RPMI8226 (cell line): ENCODE measurements around the gene DUS1L.
"Not testable (repeated sequence)": the region's sequence is repeated elsewhere in the genome, so short reads cannot be mapped to it uniquely, and the experiment has no call there.

Experiments
- DNase-seq: peaks from one replicate; pipeline ENCODE4 v3.0.0-alpha.2; 2015

The DUS1L gene

DNA sequence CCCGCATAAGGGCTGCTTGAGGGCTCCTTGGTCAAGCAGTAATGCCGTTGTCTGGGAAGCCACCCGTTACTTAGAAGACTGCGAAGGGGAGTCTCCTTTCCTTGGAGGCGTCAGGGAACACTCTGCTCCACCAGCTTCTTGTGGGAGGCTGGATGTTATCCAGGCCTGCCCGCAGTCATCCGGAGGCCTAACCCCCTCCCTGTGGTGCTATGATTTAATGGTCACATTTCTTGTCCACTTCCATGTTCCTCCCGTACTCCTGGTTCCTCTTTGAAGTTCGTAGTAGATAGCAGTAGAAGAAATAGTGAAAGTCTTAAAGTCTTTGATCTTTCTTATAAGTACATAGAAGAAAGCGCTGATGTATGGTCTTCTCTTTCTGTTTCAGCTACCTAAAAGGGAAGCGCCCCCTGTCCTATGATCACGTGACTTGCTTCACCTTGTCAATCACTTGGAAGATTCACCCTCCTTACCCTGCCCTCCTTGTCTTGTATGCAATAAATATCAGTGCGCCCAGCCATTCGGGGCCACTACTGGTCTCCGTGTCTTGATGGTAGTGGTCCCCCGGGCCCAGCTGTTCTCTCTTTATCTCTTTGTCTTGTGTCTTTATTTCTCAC, 26.7 kb downstream of the DUS1L start:
- not testable (repeated sequence) for DNase-seq

DNA sequence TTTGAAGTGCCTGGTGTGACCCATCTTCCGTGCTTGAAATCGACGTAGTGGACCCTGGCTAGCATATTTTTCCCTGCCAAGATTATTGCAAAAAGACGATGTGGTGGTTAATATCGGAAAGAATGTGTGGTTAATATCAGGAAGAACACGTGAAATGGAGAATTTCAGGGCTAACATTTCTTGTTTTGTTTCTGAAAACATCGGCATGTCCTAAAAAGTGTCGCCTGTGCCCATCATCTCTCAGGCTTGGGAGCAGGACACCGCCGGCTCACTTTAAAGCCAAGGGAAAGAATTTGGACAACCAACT, 27.8 kb downstream of the DUS1L start:
- no peak for DNase-seq

DNA sequence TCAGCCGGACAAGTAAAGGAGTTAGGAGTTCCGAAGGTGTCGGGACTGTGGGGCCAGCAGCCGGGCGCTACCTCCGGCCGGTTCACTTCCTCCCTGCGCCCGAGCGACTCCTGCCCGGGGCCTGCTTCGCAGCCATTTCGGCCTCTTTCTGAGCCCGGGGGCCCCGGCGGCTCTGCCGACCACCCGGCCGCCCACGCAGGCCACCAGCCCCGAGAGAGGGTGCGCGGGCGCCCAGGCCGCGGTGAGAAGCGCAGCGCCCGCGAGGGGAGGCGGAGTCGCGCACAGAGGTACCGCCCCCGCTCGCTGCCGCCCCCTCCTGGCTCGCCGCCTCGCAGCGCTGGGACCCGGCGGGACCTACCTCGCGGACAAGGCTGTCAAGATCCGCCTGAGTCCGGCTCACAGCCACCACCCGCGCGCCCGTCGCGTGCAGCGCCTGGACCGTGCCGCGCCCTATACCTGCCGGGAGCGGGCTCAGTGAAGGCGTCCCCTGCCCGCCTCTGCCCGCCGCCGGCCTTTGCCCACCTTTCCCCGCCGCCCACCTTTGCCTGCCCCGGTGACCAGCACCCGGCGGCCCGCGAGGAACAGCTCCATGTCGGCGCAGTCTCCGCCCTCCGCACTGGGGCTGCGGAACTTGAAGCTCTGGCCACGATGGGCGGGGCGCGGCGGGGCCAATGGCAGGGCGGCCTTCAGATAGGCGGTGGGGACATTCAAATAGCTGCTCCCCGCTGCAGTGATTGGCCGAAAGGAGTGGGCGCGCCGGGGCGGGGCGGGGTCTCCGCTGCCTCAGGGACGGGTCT, 28.3 kb downstream of the DUS1L start, which contains the start of gene DCXR:
DCXR (minus strand) TSS at position 606 of the 797 bp plus-strand sequence; CDS start at position 591, 15 bp downstream.
- DNase-seq: peak; percentile 97

DNA sequence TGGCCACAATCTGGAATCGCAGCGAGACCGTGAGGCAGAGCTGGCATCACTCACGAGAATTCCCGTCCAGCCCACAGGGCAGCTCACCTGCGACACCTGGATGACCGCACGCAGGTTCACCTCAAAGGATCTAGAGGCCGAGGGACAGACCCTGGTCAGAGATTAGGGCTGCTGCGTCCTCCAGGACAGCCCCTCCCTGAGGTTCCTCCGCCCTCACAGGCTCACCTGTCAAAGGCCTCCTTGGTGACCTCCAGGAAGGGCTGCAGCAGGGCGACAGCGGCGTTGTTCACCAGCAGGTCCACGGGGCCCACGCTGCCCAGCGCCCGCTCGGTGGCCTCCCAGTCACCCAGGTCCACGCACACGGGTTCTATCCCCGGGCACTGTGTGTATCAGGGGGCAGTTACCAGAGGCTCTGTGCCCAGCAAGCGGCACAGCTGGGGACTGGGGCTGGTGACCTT, 28.9 kb downstream of the DUS1L start:
- DNase-seq: no peak

DNA sequence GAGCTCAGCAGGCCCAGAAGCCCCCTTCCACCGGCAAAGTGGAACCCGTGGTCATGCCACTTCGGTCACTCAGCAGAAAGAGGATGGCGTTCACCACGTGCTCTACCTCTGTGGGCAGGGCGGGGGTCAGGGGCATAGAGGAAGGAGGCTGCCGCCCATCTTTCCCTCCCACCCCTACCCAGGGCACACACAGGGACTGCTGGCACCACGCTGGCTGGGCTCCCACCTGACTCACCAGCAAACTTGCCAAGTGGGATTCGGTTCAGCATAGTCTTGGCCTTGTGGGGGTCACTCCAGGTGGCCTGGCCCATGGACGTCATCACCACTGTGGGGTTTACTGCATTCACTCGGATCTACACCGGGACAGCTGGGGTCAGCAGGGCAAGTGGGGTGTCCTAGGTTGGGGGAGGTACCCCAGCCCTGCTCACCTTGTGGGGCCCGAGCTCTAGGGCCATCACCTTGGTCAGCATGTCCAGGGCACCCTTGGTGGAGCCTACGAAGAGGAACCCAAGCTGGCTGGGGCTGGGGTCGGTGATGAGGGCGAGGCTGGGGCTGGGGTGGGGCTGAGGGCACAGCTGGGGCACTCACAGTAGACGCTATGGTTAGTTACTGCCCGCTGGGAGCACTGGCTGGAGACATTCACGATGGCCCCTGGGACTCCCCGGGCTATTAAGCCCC, 29.5 kb downstream of the DUS1L start:
- no peak for DNase-seq

DNA sequence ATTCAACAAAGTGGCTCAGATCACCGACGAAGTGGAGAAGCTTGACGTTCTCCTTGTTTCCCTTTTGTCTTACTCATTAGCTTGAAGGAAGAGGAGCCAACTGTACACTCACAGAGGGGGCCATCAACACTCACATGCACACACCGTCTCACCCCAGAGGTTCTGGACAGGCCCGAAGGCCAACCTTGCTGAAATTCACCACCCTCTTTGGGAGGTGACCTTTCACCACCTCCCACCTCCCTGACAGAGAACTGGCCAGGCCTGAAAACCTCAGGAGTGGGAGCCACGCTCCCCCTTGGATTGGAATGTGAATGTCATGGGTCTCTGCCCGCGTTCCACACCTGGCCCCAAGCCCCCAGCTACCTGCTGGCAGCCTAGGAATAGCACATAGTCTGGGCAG, 30.1 kb downstream of the DUS1L start:
- no peak for DNase-seq

DNA sequence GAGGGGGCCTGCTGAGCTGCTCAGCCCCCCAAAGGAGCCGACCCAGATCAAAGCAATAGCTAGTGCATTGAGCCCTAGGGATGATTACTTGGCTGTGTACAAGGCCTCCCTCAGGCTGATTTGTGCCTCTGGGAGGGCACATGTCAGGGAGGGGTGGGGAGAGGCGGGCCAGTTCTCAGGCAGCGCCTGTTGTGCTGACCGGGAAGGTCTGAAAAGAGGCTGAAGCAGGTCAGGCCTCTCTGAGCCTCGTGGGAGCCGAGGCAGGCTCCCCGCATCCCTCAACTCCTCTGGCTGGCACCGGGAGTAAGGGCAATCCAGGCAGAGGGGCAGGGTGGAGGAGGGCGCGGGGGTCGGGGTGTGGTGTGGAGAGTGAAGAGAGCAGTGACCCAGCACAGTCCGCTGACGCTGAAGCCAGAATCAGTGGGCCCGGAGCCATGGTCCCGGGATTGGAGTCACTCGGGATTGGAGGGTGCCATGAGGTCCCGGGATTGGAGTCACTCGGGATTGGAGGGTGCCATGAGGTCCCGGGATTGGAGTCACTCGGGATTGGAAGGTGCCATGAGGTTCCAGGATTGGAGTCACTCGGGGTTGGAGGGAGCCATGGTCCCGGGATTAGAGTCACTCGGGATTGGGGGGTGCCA, 31.1 kb downstream of the DUS1L start:
- DNase-seq: no peak

DNA sequence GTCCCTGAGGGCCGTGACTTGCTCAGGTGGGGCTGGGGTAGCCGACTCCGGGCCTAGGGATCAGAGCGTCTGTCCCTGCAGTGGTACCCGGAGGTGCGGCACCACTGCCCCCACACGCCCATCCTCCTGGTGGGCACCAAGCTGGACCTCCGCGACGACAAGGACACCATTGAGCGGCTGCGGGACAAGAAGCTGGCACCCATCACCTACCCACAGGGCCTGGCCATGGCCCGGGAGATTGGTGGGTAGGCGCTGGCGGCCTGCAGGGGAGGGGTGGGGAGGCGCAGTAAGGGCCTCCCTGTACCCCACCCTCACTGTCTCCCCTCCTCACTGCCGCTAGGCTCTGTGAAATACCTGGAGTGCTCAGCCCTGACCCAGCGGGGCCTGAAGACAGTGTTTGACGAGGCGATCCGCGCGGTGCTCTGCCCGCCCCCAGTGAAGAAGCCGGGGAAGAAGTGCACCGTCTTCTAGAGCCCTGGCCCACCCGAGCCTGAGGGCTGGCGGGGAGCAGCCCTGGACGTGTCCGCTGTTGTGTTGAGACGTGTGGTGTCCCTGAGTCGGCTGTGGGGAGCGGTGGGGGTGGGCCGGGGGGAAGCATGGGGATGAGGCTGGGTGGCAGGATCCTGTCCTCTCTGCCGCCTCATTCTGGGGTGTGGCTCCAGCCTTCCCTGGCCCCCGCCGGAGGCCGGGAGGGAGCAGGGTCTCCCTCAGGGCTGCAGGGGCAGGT, 32.1 kb downstream of the DUS1L start:
- no peak for DNase-seq

DNA sequence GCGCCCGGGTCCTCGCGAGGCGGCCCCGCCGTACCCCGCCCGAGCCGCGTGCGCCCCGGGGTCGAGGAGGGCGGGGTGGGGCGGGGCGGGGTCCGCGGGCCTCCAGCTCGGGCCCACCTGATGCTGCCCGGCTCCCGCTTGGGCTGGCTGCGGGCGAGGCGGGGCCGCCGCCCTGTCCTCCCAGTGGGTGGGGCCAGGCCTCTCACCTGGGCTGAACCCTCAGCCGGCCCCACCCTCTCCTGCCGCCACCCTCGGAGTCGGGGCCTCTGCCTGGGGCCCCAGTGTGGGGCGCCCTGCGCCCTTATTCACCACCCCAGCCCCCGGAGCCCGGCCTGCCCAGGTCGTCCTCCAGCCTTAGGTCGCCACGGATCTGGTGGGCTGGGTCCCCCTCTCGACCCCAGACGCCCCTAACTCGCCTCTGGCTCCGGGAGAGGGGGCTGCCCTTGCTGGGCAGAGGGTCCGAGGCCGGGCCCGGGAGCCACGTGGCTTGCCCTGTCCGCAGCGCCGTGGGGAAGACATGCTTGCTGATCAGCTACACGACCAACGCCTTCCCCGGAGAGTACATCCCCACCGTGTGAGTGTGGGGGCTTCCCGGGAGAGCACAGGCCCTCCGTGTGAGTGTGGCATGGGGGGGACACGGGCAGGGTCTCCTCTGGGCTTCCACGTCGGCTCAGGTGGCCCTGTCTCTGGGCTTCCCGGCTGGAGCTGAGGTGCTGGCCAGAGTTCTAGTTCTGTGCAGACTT, 33.5 kb downstream of the DUS1L start:
- peak; percentile 89 for DNase-seq

DNA sequence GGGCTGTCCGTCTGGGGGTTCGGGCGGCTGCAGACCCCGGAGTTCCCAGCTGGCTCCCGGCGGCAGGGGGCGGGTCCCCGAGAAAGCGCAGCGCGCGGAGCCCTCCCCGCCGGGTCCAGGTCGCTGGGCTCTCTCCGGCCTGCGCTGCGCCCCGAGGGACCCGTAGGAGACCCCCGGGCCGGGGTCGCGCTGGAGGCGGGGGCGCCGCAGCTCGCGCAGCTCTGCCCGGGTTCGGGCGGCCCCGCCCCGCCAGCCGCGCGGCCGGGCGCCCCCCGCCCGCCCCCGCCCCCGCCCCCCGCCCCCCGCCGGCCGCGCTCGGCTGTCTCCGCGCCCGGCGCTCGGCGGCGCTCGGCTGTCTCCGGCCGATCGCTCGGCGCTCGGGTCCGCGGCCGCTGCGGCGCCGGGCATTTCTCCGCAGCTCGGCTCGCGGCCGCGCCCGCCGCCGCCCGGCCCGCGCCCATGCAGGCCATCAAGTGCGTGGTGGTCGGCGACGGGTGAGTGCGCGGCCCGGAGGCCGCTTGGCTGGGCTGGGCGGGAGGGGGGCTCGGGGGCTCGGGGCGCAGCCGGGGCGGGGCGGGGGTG, 34.2 kb downstream of the DUS1L start, which contains the start of gene RAC3:
RAC3 (plus strand) TSS at position 376 of the 582 bp plus-strand sequence; CDS start at position 460, 84 bp downstream.
- DNase-seq: peak; percentile 72

DNA sequence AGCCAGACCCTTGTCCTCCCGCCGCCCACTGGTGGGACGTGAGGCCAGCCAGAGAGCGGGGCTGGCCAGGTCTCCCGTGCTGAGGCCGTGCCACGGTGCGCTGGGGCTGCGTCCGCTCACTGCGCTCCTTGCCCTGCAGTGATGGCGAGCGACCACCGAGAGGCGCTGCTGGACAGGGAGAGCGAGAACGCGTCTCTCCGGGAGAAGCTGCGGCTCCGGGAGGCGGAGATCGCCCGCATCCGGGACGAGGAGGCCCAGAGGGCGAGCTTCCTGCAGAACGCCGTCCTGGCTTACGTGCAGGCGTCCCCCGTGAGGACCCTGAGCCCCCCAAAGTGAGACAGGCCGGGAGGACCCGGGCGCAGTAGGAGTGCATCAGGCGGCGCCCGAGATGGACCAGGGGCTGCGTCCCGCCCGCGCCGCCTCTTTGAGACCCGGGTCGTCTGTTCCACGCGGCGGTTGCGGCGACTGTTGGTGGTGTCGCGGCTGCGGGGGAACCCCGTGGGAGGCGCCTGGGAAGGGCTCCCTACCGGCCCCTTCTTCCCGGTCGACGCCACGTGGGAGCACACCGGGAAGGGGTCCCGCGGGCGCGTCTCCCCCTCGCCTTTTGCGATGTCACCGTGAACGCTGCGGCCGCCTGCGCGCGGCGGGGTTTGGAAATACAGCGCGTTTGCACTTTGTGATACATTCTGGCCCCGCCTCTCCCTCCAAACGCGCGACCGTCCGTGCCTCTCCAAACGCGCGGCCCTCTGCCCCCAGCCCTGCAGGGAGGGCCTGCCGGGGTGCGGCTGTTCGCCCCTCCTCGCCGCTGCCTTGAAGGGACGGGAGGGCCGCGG, 34.9 kb downstream of the DUS1L start:
- DNase-seq: peak; percentile 90

DNA sequence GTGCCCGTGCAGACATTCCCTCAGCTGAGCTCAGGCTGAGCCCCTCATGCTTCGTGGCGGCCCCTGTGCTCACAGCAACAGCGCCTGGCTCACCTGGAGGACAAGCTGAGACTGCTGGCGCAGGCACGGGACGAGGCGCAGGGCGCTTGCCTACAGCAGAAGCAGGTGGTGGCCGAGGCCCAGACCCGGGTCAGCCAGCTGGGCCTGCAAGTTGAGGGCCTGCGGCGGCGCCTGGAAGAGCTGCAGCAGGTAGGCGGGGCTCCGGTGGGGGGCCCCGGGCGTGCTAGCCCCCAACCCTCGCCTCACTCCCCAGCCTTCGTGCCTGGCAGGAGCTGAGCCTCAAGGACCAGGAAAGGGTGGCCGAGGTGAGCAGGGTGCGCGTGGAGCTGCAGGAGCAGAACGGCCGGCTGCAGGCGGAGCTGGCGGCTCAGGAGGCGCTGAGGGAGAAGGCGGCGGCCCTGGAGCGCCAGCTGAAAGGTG, 35.6 kb downstream of the DUS1L start:
- no peak for DNase-seq

DNA sequence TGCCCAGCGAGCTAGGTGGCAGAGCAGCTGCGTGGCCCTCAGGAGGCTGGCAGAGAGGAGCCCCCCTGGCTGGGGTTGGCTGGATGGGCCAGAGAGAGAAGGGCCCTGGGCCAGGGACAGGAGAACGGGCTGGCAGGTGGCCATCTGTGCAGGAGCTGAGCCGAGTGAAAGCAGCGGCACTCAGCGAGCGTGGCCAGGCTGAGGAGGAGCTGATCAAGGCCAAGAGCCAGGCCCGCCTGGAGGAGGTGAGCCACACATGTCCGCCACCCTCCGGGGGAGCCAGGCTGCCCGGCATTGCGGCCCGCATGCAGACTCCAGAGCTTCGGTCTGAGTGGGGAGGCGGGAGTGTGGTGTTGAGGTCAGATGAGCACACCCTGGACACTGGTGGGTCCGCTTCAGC, 36.2 kb downstream of the DUS1L start:
- DNase-seq: no peak

DNA sequence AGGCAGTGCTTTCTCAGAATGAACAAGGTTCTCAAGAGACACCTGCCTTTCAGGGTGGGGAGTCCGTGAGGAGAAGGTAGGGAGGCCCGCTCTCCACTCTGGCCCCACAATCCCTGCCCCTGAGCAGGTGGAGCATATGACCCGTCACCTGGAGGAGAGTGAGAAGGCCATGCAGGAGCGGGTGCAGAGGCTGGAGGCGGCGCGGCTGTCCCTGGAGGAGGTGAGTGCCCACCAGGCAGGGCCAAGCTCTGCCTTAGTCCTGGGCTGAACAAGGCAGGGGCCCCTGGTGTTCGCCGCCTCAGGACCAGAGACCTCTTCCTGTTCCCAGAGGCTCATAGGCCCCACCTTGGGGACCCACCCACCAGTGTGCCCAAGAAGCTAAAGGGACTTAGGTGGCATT, 36.6 kb downstream of the DUS1L start:
- DNase-seq: no peak

DNA sequence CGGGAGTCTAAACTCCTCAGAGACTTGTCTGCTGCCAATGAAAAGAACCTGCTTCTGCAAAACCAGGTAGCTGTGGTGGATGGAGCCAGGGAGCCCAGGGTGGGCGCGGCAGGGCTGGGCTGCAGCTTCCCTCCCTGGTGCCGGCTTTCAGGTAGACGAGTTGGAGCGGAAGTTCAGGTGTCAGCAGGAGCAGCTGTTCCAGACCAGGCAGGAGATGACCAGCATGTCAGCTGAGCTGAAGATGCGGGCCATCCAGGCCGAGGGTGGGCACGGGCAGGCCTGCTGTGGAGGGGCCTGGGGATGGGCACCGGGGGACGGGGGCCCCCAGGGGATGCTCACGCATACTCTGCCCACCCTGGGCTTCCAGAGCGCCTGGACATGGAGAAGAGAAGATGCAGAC, 37.4 kb downstream of the DUS1L start:
- DNase-seq: no peak

DNA sequence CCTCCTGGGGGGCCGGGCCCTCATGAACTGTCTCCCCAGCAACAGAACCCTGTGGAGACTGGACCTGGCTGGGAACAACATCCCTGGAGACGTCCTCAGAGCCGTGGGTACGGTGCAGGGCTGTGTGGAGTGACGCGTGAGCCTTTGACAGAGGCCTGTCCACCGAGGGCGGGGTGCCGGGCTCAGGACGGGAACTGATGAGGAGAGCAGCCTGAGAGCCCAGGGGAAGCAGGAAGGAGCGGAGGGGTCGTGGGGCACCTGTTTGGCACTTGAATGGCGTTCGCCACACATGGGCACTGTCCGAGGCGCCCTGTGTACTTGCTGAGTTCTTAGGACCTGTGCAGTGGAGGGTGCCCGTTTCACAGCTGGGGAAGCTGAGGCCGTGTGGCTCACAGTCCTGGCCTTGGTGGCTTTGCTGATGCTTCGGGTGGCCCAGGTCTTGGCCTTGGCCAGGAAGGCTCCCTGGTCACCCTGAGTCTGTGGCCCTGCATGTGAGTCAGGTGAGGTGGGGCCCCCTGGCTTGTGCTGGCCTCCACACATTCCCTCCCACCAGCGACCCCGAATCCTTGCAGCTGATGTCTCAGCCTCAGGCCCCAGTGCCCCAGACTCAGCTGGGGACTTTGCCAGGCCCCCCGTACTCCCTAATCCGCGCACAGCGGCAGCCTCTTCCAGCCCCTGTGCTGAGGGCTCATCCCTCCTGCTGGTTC, 40.0 kb downstream of the DUS1L start:
- no peak for DNase-seq

DNA sequence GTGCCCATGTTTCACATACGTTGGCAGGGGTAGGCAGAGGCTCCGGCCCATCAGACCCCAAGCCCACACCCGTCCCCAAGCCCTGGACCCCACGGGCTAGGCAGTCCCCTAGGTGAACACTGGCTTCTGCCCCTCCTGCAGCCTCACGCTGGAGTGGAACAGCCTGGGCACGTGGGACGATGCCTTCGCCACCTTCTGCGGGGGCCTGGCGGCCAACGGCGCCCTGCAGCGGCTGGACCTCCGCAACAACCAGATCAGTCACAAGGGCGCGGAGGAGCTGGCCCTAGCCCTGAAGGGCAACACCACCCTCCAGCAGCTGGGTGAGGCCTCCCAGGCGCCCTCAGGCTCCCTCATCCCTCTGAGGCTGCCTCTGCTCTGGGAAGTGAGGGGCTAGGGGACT, 40.7 kb downstream of the DUS1L start:
- DNase-seq: no peak

DNA sequence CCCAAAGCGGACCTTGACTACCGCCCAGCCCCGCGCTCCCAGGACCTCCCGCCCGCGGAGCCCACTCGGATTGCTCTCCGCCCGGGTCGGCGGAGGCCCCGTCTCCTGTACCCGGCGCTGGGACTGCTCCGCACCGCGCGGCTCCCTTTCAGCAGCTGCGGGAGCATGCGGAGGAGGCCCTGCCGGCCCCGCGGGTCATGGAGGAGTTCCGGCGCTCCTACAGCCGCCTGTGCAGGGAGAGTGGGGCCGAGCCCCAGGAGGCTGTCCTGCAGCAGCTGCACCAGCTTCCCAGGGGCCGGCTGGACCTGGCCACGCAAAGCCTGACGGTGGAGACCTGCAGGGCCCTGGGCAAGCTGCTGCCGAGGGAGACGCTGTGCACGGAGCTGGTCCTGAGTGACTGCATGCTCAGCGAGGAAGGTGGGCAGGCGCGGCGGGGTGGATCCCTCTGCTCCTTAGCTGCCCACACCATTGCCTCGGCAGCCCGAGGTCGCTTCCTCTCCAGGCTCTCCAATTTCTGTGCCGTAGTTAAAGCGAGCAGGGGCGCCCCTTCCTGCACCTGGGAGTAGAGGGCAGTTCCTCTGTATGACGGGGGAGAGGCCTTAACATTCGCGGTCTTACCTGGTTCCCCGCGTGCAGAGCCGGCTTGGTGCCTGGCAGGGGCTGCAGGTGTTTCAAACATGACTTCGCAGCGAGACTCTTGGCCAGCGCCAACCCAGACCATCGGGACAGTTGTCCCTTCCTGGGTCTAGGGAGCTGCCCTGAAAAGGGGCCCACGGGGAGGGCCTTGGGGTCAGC, 42.0 kb downstream of the DUS1L start:
- peak; percentile 61 for DNase-seq

DNA sequence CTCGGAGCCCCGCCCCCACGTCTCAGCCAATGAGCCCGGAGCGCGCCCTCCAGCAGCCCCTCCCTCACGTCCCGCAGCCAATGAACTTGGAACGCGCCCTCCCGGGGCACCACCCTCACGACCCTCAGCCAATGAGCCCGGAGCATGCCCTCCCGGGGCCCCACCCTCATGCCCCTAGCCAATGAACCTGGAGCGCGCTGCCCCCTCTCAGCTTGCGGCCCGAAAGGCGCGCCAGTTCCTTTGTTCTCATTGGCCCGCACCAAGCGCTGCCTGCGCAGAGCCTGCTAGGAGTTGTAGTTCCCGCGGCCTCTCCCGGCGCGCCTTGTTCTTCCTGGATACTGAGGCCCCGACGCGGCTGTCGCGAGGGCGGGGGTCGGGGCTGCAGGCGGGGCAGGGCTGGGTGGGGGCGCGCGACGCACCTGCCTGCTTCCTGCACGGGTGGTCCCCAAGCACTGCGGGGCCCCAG, 42.6 kb downstream of the DUS1L start, which contains the start of gene LRRC45:
LRRC45 (plus strand) TSS at position 325 of the 466 bp plus-strand sequence. CDS start 339 bp downstream, outside the sequence.
- peak; percentile 99 for DNase-seq
